DND-41 (cell line): ENCODE results near the gene CDH19.

Source experiments
- ATAC-seq: fragments of 200-7000 bp; cut with Tn5 transposase; 3 replicates; pipeline ENCODE4 v1.9.1; 2021; ENCODE audit warnings: low read depth; ENCODE audit not compliant: insufficient read depth
- DNase-seq: peaks from one replicate; pipeline ENCODE4 v3.0.0-alpha.2; 2020
- H2AFZ ChIP-seq: 2 replicates; pipeline ENCODE4 v1.6.0; 2012; ENCODE audit warnings: low read depth, low read length
- H3K27ac ChIP-seq: 2 replicates; pipeline ENCODE4 v1.5.1; 2012; ENCODE audit warnings: low read length, inconsistent platforms
- H3K27me3 ChIP-seq: fragments of 200-600 bp; sonication (generic); 2 replicates; pipeline ENCODE4 v1.6.0; 2012; ENCODE audit warnings: low read length, mild to moderate bottlenecking, inconsistent platforms; ENCODE audit not compliant: insufficient read depth, poor library complexity
- H3K36me3 ChIP-seq: 2 replicates; pipeline ENCODE4 v1.5.1; 2012; ENCODE audit warnings: low read length, inconsistent platforms; ENCODE audit not compliant: insufficient read depth
- H3K4me1 ChIP-seq: 2 replicates; pipeline ENCODE4 v1.5.1; 2012; ENCODE audit warnings: mild to moderate bottlenecking, low read length; ENCODE audit not compliant: insufficient read depth
- H3K4me2 ChIP-seq: 2 replicates; pipeline ENCODE4 v1.6.0; 2012; ENCODE audit warnings: mild to moderate bottlenecking, moderate library complexity, low read length, inconsistent platforms; ENCODE audit not compliant: insufficient read depth
- H3K4me3 ChIP-seq, 2 experiments: fragments of 200-600 bp in 1 of 2; shearing (Covaris generic) in 1 of 2; 2 replicates each; pipeline ENCODE4 v1.5.1; 2012 to 2016; ENCODE audit warnings: inconsistent platforms in 2 of 2, low read length in 2 of 2, mild to moderate bottlenecking in 2 of 2, low read depth in 1 of 2, moderate library complexity in 1 of 2
- H3K79me2 ChIP-seq: 2 replicates; pipeline ENCODE4 v1.6.0; 2012; ENCODE audit warnings: low read length, inconsistent platforms; ENCODE audit not compliant: insufficient read depth
- H3K9ac ChIP-seq: 2 replicates; pipeline ENCODE4 v1.6.0; 2012; ENCODE audit warnings: low read depth, mild to moderate bottlenecking, inconsistent platforms, low read length, moderate library complexity
- H3K9me3 ChIP-seq: 2 replicates; pipeline ENCODE4 v1.5.1; 2012; ENCODE audit warnings: low read length, moderate library complexity, mild to moderate bottlenecking, inconsistent platforms; ENCODE audit not compliant: insufficient read depth, severe bottlenecking
- H4K20me1 ChIP-seq: 2 replicates; pipeline ENCODE4 v1.6.0; 2012; ENCODE audit warnings: low read length; ENCODE audit not compliant: insufficient read depth
- CTCF ChIP-seq: IDR thresholded peaks from 2 replicates; pipeline ENCODE4 v1.5.1; 2012; ENCODE audit warnings: borderline replicate concordance, low read length, moderate library complexity, mild to moderate bottlenecking; ENCODE audit not compliant: poor library complexity, severe bottlenecking; ENCODE audit errors: extremely low read depth
- EZH2 ChIP-seq: IDR thresholded peaks from 3 replicates; pipeline ENCODE4 v1.6.1; 2012; ENCODE audit warnings: borderline replicate concordance, low read depth, mild to moderate bottlenecking, moderate library complexity, low read length, inconsistent platforms; ENCODE audit not compliant: severe bottlenecking

Gene CDH19

GRCh38 chr18:66645983-66646382 is 42.1 kb upstream of the CDH19 start:
- ATAC-seq (no peak), DNase-seq (no peak)
- no peaks in the 10 kb centered on the region for H4K20me1 ChIP-seq
- H3K27ac ChIP-seq = no peak overlapping the region
- H3K36me3 ChIP-seq = no peaks in the 10 kb centered on the region
- no peak overlapping the region for H3K4me3 ChIP-seq
- no peaks in the 10 kb centered on the region for H3K9me3 ChIP-seq
- H3K4me2 ChIP-seq = no peak overlapping the region
- no peak for TF ChIP-seq EZH2
- TF ChIP-seq CTCF = no peak
- H3K79me2 ChIP-seq = no peaks in the 10 kb centered on the region
- no peaks in the 10 kb centered on the region for H3K27me3 ChIP-seq
- H3K9ac ChIP-seq = no peak overlapping the region
- no peaks in the 10 kb centered on the region for H3K4me1 ChIP-seq
- H2AFZ ChIP-seq = no peak overlapping the region

GRCh38 chr18:66641056-66641455 is 37.2 kb upstream of the CDH19 start:
- H3K4me1 ChIP-seq = no peaks in the 10 kb centered on the region
- no peak for ATAC-seq
- no peak overlapping the region for H3K9ac ChIP-seq
- H3K79me2 ChIP-seq = no peaks in the 10 kb centered on the region
- H3K4me2 ChIP-seq = no peak overlapping the region
- no peak for TF ChIP-seq CTCF
- no peak for TF ChIP-seq EZH2
- no peaks in the 10 kb centered on the region for H3K27me3 ChIP-seq
- H3K9me3 ChIP-seq = no peaks in the 10 kb centered on the region
- no peak for DNase-seq
- no peaks in the 10 kb centered on the region for H4K20me1 ChIP-seq
- no peak overlapping the region for H3K27ac ChIP-seq
- no peak overlapping the region for H2AFZ ChIP-seq
- no peaks in the 10 kb centered on the region for H3K36me3 ChIP-seq
- H3K4me3 ChIP-seq = no peak overlapping the region

GRCh38 chr18:66640431-66640830 is 36.5 kb upstream of the CDH19 start:
- no peaks in the 10 kb centered on the region for H3K79me2 ChIP-seq
- DNase-seq (no peak), ATAC-seq (no peak)
- H3K9ac ChIP-seq = no peak overlapping the region
- no peak overlapping the region for H3K4me2 ChIP-seq
- H3K27me3 ChIP-seq = no peaks in the 10 kb centered on the region
- TF ChIP-seq EZH2 (no peak), CTCF (no peak)
- no peak overlapping the region for H3K4me3 ChIP-seq
- no peaks in the 10 kb centered on the region for H3K36me3 ChIP-seq
- no peak overlapping the region for H3K27ac ChIP-seq
- H4K20me1 ChIP-seq = no peaks in the 10 kb centered on the region
- H3K4me1 ChIP-seq = no peaks in the 10 kb centered on the region
- no peak overlapping the region for H2AFZ ChIP-seq
- no peaks in the 10 kb centered on the region for H3K9me3 ChIP-seq
